Endothelial cell of umbilical vein (primary cell): Measurements from ENCODE around the gene CAPN1. TPM values are rescaled to one million over a fixed set of nuclear protein-coding genes. Genes with fewer than 3 reads are reported as not detected.

Experiments
- BruUV-seq: library from RNA; stranded (reverse); fragments of 400-500 nt; replicated peaks from 2 replicates; lab custom pipeline; 2021; lab: Mats Ljungman, UMichigan
- CTCF ChIA-PET: fragments of 300-600, 350-600 bp; sonication (Branson Sonifier 250); formaldehyde crosslinking; loops from one replicate; lab custom pipeline; 2021; ENCODE audit warnings: antibody characterized with exemption, inconsistent platforms; lab: Charles Lee
- POLR2A ChIA-PET: fragments of 300-600, 350-600 bp; sonication (Branson Sonifier 250); formaldehyde crosslinking; loops from one replicate; lab custom pipeline; 2021; ENCODE audit warnings: antibody characterized with exemption, inconsistent platforms; lab: Charles Lee
- DNase-seq: peaks from one replicate; pipeline ENCODE4 v3.0.0-alpha.2; 2011; ENCODE audit warnings: low read depth, low spot score
- FAIRE-seq: peaks from 2 replicates; lab custom pipeline; 2011; peaks lifted over from hg19 to GRCh38; lab: Jason Lieb, UNC
- H2AFZ ChIP-seq: 2 replicates; pipeline ENCODE4 v1.6.0; 2012; ENCODE audit warnings: low read depth, low read length, control low read depth, inconsistent platforms
- H3K27ac ChIP-seq: 2 replicates; pipeline ENCODE4 v1.5.1; 2011; ENCODE audit warnings: low read depth, mild to moderate bottlenecking, control low read depth, low read length, moderate library complexity; ENCODE audit not compliant: insufficient read depth
- H3K27me3 ChIP-seq, 2 experiments: 2 replicates each; pipeline versions ENCODE4 v1.6.0 to v1.6.1; 2011; ENCODE audit warnings: low read length in 2 of 2, mixed read lengths in 1 of 2; ENCODE audit not compliant: control insufficient read depth in 2 of 2, insufficient read depth in 2 of 2
- H3K36me3 ChIP-seq, 2 experiments: 2 replicates in 1 of 2; 3 replicates in 1 of 2; pipeline ENCODE4 v1.5.1; 2011; ENCODE audit warnings: low read length in 2 of 2, mild to moderate bottlenecking in 1 of 2, moderate library complexity in 1 of 2; ENCODE audit not compliant: control insufficient read depth in 2 of 2, insufficient read depth in 2 of 2; ENCODE audit errors: extremely low read depth in 1 of 2
- H3K4me1 ChIP-seq: 3 replicates; pipeline ENCODE4 v1.5.1; 2011; ENCODE audit warnings: mild to moderate bottlenecking, low read length; ENCODE audit not compliant: control insufficient read depth, insufficient read depth; ENCODE audit errors: extremely low read depth
- H3K4me2 ChIP-seq: 2 replicates; pipeline ENCODE4 v1.6.1; 2011; ENCODE audit warnings: low read length, control low read depth, mixed read lengths; ENCODE audit not compliant: insufficient read depth
- H3K4me3 ChIP-seq, 3 experiments: fragments of 200-600 bp in 1 of 3; sonication (generic), shearing (Covaris generic) in 1 of 3; replicated peaks in 1 of 3; 2 replicates each; pipeline ENCODE4 v1.5.1; 2011 to 2016; ENCODE audit warnings: control low read depth in 3 of 3, low read length in 3 of 3, mild to moderate bottlenecking in 2 of 3, inconsistent platforms in 1 of 3, low read depth in 1 of 3, moderate library complexity in 1 of 3; ENCODE audit not compliant: insufficient read depth in 1 of 3
- H3K79me2 ChIP-seq: 2 replicates; pipeline ENCODE4 v1.6.0; 2012; ENCODE audit warnings: low read length, inconsistent platforms; ENCODE audit not compliant: control insufficient read depth, insufficient read depth
- H3K9ac ChIP-seq: replicated peaks from 2 replicates; pipeline ENCODE3; 2011; ENCODE audit warnings: low read length, control low read depth; ENCODE audit not compliant: insufficient read depth; ENCODE audit errors: extremely low read depth
- H3K9me1 ChIP-seq: replicated peaks from 3 replicates; pipeline ENCODE4 v1.6.0; 2011; ENCODE audit warnings: mild to moderate bottlenecking, low read length; ENCODE audit not compliant: control insufficient read depth, insufficient read depth; ENCODE audit errors: extremely low read depth
- H3K9me3 ChIP-seq: replicated peaks from 2 replicates; pipeline ENCODE4 v1.5.1; 2012; ENCODE audit warnings: low read length, inconsistent platforms; ENCODE audit not compliant: control insufficient read depth, insufficient read depth
- H4K20me1 ChIP-seq: replicated peaks from 2 replicates; pipeline ENCODE3; 2011; ENCODE audit warnings: mild to moderate bottlenecking, low read length; ENCODE audit not compliant: control insufficient read depth, insufficient read depth; ENCODE audit errors: extremely low read depth
- CTCF ChIP-seq, 2 donors: IDR thresholded peaks; 1 replicate in 1 of 2; 2 replicates in 1 of 2; pipeline ENCODE4 v1.5.1; 2011; ENCODE audit warnings: low read length in 2 of 2, mild to moderate bottlenecking in 2 of 2, moderate library complexity in 2 of 2, control low read depth in 1 of 2, inconsistent platforms in 1 of 2, low read depth in 1 of 2; ENCODE audit not compliant: insufficient read depth in 1 of 2; ENCODE audit errors: extremely low read depth in 1 of 2
- EZH2 ChIP-seq: IDR thresholded peaks from 2 replicates; pipeline ENCODE4 v1.6.1; 2012; ENCODE audit warnings: borderline replicate concordance, low read depth, mild to moderate bottlenecking, moderate library complexity, low read length, inconsistent platforms; ENCODE audit not compliant: severe bottlenecking
- GATA2 ChIP-seq: IDR thresholded peaks from 2 replicates; pipeline ENCODE4 v1.7.0; 2011; ENCODE audit warnings: low read depth, mild to moderate bottlenecking, moderate library complexity, mixed read lengths, low read length; ENCODE audit not compliant: insufficient read length, insufficient read depth
- MAX ChIP-seq: IDR thresholded peaks from 2 replicates; pipeline ENCODE4 v1.6.1; 2011; ENCODE audit not compliant: insufficient read depth, insufficient read length
- MYC ChIP-seq: IDR thresholded peaks from one replicate; pipeline ENCODE4 v1.6.1; 2011; ENCODE audit warnings: mild to moderate bottlenecking, low read depth, low read length
- POLR2AphosphoS5 ChIP-seq: IDR thresholded peaks from 2 replicates; pipeline ENCODE4 v1.6.1; 2012; ENCODE audit warnings: low read depth, mild to moderate bottlenecking, control low read depth, low read length, moderate library complexity; ENCODE audit not compliant: insufficient read depth
- dilution Hi-C: fragments of 300-500 bp; cut with MboI; formaldehyde crosslinking; loops from one replicate; pipeline ENCODE4 v1.15.0; 2019; ENCODE audit warnings: low sequenced_read_pairs; ENCODE audit not compliant: extremely low pct_ligation_motif_present
- intact Hi-C: fragments of 100-400 bp; cut with micrococcal nuclease; formaldehyde crosslinking; loops from one replicate; pipeline ENCODE4 v1.10.0; 2022
- polyA plus RNA-seq, 4 experiments: library from polyadenylated mRNA; depleted of rRNA in 3 of 4; stranded (reverse) in 3 of 4; unstranded in 1 of 4; fragments of >200 nt; gene quantifications; 2 replicates each; pipeline versions ENCODE4 v1.2.1 to v1.2.3, GENCODE V29; 2011 to 2012; ENCODE audit warnings: missing spikeins in 1 of 4
- total RNA-seq: library from RNA; stranded (reverse); gene quantifications from 2 replicates; pipeline ENCODE4 v1.2.3, GENCODE V29; 2021

Gene CAPN1
- total and polyA plus RNA-seq, 2 donors (not counting 3 experiments of a cell fraction or from before 2014, with no cell fraction given): 217 to 218 TPM

GRCh38 chr11:65226103-65226442, 44.3 kb downstream of the CAPN1 start:
- peak overlapping the region; percentile 98 for H2AFZ ChIP-seq
- H3K9ac ChIP-seq: no peak overlapping the region
- H3K9me1 ChIP-seq: no peaks in the 10 kb centered on the region
- H3K79me2 ChIP-seq: no peaks in the 10 kb centered on the region
- no peaks in the 10 kb centered on the region for H3K9me3 ChIP-seq
- FAIRE-seq (no peak), DNase-seq (no peak)
- peak overlapping the region; percentile 89 for H3K4me2 ChIP-seq
- H3K27ac ChIP-seq: no peak overlapping the region
- H3K36me3 ChIP-seq: no peaks in the 10 kb centered on the region
- ChIA-PET CTCF (interaction anchor here (0.9 to 3.1 kb wide), 20 partner anchors 14 to 128 kb away, joined by 3 to 62 read pairs (median 9); partner anchors contain the start of genes CDC42EP2, DPF2, POLA2 and TIGD3), POLR2A (no interaction called here)
- TF ChIP-seq POLR2AphosphoS5 (no peak), GATA2 (no peak), MAX (no peak), CTCF (IDR thresholded peaks at IDR 0.05; ENCODE audit: extremely low read depth in 1 of 2, insufficient read depth in 1 of 2, low read depth in 1 of 2, low read length in 2 of 2) (no peak)
- intact Hi-C loops (no loop called here), dilution Hi-C loops (no loop called here)
- H3K4me3 ChIP-seq: peak overlapping the region; percentile 34 to 65 (median 47)
- peaks cover 20% of the 10 kb centered on the region for H3K4me1 ChIP-seq
- no peaks in the 10 kb centered on the region for H4K20me1 ChIP-seq
- BruUV-seq: no TSS peak
- no peaks in the 10 kb centered on the region for H3K27me3 ChIP-seq

GRCh38 chr11:65227879-65228278, 46.2 kb downstream of the CAPN1 start:
- H4K20me1 ChIP-seq: no peaks in the 10 kb centered on the region
- H3K36me3 ChIP-seq: no peaks in the 10 kb centered on the region
- FAIRE-seq (no peak), DNase-seq (no peak)
- H3K9me3 ChIP-seq: no peaks in the 10 kb centered on the region
- no peak overlapping the region for H3K27ac ChIP-seq
- no peak overlapping the region for H3K9ac ChIP-seq
- H3K27me3 ChIP-seq: no peaks in the 10 kb centered on the region
- no peak overlapping the region for H3K4me3 ChIP-seq
- H3K4me1 ChIP-seq: peaks cover 16% of the 10 kb centered on the region
- ChIA-PET CTCF (interaction anchor here (0.7 to 2.3 kb wide), 4 partner anchors 22 to 102 kb away, joined by 3 to 12 read pairs (median 9); no protein-coding TSS in a partner anchor), POLR2A (no interaction called here)
- no peak for TF ChIP-seq POLR2AphosphoS5
- TF ChIP-seq CTCF (IDR thresholded peaks at IDR 0.05; ENCODE audit: extremely low read depth in 1 of 2, insufficient read depth in 1 of 2, low read depth in 1 of 2, low read length in 2 of 2): no peak
- TF ChIP-seq GATA2: no peak
- TF ChIP-seq MAX: no peak
- TF ChIP-seq MYC: no peak
- TF ChIP-seq EZH2: no peak
- no peak overlapping the region for H3K4me2 ChIP-seq
- no peaks in the 10 kb centered on the region for H3K9me1 ChIP-seq
- H2AFZ ChIP-seq: no peak overlapping the region
- BruUV-seq: no TSS peak
- H3K79me2 ChIP-seq: no peaks in the 10 kb centered on the region
- dilution Hi-C loops (no loop called here), intact Hi-C loops (no loop called here)
